ENCODE measurements around the gene ASB13. TPM values are rescaled to one million over a fixed set of nuclear protein-coding genes. Genes with fewer than 3 reads are reported as not detected.

ASB13 gene
- total and polyA plus RNA-seq, 7 donors, result 13.2 to 52.0 (median 23.5) TPM

DNA sequence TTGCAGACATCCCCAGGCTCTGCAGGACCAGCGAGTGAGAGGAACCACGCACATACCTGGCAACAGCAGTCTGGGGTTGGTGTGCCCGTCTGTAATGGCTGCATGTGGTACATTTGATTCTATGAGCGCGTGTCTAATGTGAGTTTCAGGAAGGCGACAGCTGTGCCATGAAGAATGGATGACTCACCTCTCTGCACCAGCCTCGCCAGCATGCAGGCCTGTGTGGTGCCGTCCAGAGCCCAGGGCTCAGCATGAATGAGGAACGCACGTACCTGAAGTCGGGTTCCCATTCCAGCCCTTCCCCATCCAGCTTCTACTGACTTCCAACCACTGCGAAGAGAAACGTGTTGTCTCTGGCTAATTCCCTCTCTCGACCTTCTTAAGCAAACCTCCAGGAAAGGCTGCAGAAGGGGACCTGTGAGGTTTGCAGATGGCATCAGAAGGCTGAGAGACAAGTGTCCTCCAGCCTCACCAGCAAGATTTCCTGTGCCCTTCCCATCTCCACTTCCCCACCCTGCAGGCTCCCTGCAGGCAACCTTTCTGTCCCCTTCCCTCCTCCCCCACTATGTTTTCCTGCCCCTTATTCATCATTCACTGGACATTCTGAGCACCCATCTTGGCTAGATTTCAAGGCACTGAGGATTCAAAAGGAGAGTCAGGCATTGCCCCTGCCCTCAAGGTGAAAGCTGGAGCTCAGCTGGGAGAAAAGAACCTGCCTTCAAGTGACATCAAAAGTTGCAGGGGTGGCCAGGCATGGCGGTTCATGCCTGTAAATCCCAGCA, 54.3 kb downstream of the ASB13 start:
- peaks cover 0 to 29% (median 23%) of the 10 kb centered on the region in 4 donors for H3K4me1 ChIP-seq
- H3K27me3 ChIP-seq, result no peaks in the 10 kb centered on the region
- 92% methylated on average over 15 of the region's 15 CpGs for WGBS, 2 donors
- no peaks in the 10 kb centered on the region for H3K36me3 ChIP-seq
- no peak for DNase-seq
- H3K4me3 ChIP-seq, result no peak overlapping the region
- H3K9me3 ChIP-seq, result no peaks in the 10 kb centered on the region
- intact Hi-C loops (cut with DNase I), result no loop called here
- TF ChIP-seq EP300 (IDR thresholded peaks at IDR 0.05), result no peak
- TF ChIP-seq, protein P1, sequence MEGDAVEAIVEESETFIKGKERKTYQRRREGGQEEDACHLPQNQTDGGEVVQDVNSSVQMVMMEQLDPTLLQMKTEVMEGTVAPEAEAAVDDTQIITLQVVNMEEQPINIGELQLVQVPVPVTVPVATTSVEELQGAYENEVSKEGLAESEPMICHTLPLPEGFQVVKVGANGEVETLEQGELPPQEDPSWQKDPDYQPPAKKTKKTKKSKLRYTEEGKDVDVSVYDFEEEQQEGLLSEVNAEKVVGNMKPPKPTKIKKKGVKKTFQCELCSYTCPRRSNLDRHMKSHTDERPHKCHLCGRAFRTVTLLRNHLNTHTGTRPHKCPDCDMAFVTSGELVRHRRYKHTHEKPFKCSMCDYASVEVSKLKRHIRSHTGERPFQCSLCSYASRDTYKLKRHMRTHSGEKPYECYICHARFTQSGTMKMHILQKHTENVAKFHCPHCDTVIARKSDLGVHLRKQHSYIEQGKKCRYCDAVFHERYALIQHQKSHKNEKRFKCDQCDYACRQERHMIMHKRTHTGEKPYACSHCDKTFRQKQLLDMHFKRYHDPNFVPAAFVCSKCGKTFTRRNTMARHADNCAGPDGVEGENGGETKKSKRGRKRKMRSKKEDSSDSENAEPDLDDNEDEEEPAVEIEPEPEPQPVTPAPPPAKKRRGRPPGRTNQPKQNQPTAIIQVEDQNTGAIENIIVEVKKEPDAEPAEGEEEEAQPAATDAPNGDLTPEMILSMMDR (IDR thresholded peaks at IDR 0.05), result no peak
- no peak overlapping the region for H3K27ac ChIP-seq

GRCh38 chr10:5609952-5610616, 56.3 kb downstream of the ASB13 start:
- Histone ChIP-seq H3K4me3 (no peak overlapping the region), H3K27ac (peak overlapping the region in 2 of 4 donors; percentile 3 to 22), H3K9me3 (no peaks in the 10 kb centered on the region), H3K4me1 (peaks cover 0 to 13% (median 6%) of the 10 kb centered on the region in 4 donors), H3K27me3 (no peaks in the 10 kb centered on the region), H3K36me3 (no peaks in the 10 kb centered on the region)
- intact Hi-C loops (cut with DNase I), result no loop called here
- 18 to 61% methylated on average over 11 of the region's 11 CpGs for WGBS, 2 donors
- DNase-seq, result no peak
- TF ChIP-seq EP300 (IDR thresholded peaks at IDR 0.05), result no peak
- TF ChIP-seq POLR2AphosphoS5 (IDR thresholded peaks at IDR 0.05), result no peak
- TF ChIP-seq, protein P1 (IDR thresholded peaks at IDR 0.05), result no peak
- TF ChIP-seq POLR2A (IDR thresholded peaks at IDR 0.05), result no peak

DNA sequence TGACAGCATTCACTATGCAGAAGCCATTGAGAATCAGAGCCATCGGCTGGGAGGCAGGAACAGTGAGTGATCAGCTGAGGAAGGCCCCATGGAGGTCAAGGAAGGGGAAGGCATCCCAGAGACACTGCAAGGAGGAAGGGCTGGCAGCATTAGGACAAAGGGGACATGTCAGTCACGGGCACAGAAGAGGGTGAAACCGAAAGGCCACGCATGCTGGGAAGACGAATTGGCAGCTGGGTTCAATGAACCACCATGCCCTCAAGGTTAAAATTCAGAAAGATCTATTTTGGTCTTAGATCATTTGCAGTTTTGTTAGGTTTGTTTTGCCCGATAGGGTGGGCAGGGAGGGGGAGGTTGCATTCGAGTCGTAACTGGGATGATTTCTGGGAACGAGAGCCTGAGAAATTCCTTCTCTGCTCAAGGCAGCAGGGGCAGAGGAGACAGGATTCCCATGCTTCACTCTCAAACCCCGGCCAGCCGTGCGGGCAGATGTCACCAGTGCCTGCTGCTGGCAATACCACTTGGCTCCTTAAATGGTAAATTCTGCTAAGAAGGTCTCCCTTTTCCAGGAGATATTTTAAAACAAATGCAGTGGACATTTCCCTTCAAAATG, 57.7 kb downstream of the ASB13 start:
- Histone ChIP-seq H3K36me3 (no peaks in the 10 kb centered on the region), H3K4me1 (peaks cover 0 to 2% (median 0%) of the 10 kb centered on the region in 4 donors), H3K27ac (no peak overlapping the region), H3K27me3 (no peaks in the 10 kb centered on the region), H3K9me3 (no peaks in the 10 kb centered on the region), H3K4me3 (no peak overlapping the region)
- intact Hi-C loops (cut with DNase I), result no loop called here
- TF ChIP-seq, protein P1 (IDR thresholded peaks at IDR 0.05), result no peak
- TF ChIP-seq POLR2A (IDR thresholded peaks at IDR 0.05), result no peak
- TF ChIP-seq EP300 (IDR thresholded peaks at IDR 0.05), result no peak
- TF ChIP-seq POLR2AphosphoS5 (IDR thresholded peaks at IDR 0.05), result no peak
- no peak for DNase-seq
- 83 to 89% methylated on average over 12 of the region's 12 CpGs for WGBS, 2 donors

GRCh38 chr10:5607594-5607993, 58.8 kb downstream of the ASB13 start:
- 86 to 95% methylated on average over 7 of the region's 7 CpGs for WGBS, 2 donors
- H3K27ac ChIP-seq, result no peak overlapping the region
- intact Hi-C loops (cut with DNase I), result no loop called here
- H3K9me3 ChIP-seq, result no peaks in the 10 kb centered on the region
- H3K4me1 ChIP-seq, result no peaks in the 10 kb centered on the region
- H3K4me3 ChIP-seq, result no peak overlapping the region
- DNase-seq, result no peak
- no peak for TF ChIP-seq EP300 (IDR thresholded peaks at IDR 0.05)
- TF ChIP-seq, protein P1 (IDR thresholded peaks at IDR 0.05), result no peak
- no peak for TF ChIP-seq POLR2A (IDR thresholded peaks at IDR 0.05)
- no peak for TF ChIP-seq POLR2AphosphoS5 (IDR thresholded peaks at IDR 0.05)
- no peaks in the 10 kb centered on the region for H3K36me3 ChIP-seq
- H3K27me3 ChIP-seq, result no peaks in the 10 kb centered on the region

Measured in sigmoid colon (tissue), 7 donors.